IPS-15b (cell line): ENCODE data around the gene FOXP4.

Source experiments
- H3K27me3 ChIP-seq: one replicate; pipeline ENCODE4 v1.6.1; 2013; ENCODE audit warnings: low read length; ENCODE audit not compliant: control insufficient read depth, insufficient read depth
- H3K36me3 ChIP-seq: one replicate; pipeline ENCODE4 v1.6.1; 2013; ENCODE audit warnings: low read length; ENCODE audit not compliant: control insufficient read depth, insufficient read depth
- H3K4me1 ChIP-seq: one replicate; pipeline ENCODE4 v1.6.1; 2013; ENCODE audit warnings: mild to moderate bottlenecking, low read length; ENCODE audit not compliant: control insufficient read depth, insufficient read depth
- H3K4me3 ChIP-seq: one replicate; pipeline ENCODE4 v1.5.1; 2013; ENCODE audit warnings: low read depth, low read length
- H3K9ac ChIP-seq: one replicate; pipeline ENCODE4 v1.6.1; 2013; ENCODE audit warnings: low read depth, mild to moderate bottlenecking, low read length
- H3K9me3 ChIP-seq: one replicate; pipeline ENCODE4 v1.6.1; 2013; ENCODE audit warnings: mild to moderate bottlenecking, low read length; ENCODE audit not compliant: control insufficient read depth, insufficient read depth

FOXP4 gene

DNA sequence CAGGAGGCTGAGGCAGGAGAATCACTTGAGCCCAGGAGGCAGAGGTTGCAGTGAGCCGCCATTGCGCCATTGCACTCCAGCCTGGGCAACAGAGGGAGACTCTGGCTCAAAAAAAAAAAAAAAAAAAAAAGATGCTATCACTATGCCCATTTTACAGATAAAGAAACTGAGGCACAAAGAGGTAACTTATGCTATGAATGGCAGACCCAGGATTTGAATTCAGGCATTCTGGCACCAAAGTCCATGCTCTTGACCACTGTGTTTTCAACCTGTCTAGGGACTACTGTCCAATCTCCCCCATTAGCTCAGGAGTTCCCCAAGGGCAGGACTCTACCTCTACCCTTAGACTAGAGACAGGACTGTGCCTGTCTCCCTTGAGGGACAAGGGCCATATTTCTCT lies 82.9 kb downstream of the FOXP4 start:
- Histone ChIP-seq H3K36me3 (no peaks in the 10 kb centered on the region), H3K27me3 (peaks cover 10% of the 10 kb centered on the region), H3K9ac (no peak overlapping the region), H3K4me1 (no peaks in the 10 kb centered on the region), H3K4me3 (no peak overlapping the region), H3K9me3 (no peaks in the 10 kb centered on the region)

DNA sequence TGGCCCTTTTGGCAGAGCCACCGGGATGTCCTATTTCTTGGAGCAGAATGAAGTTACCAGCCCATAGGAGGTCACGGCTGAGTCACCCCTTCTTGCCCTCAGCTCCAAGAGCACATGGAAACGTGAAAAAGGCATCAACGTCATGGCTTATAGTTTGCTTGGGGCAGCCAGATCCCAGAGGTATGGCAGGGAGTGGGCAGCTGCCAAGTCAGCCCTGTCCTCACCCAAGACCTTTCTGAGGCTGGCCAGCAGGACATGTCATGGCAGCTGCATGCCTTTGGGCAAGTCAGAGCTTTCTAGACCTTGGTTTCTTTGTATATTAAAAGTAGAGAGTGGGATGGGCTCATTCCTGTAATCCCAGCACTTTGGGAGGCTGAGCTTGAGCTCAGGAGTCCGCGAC lies 83.9 kb downstream of the FOXP4 start:
- Histone ChIP-seq H3K9me3 (no peaks in the 10 kb centered on the region), H3K4me1 (no peaks in the 10 kb centered on the region), H3K4me3 (no peak overlapping the region), H3K36me3 (no peaks in the 10 kb centered on the region), H3K27me3 (peaks cover 19% of the 10 kb centered on the region), H3K9ac (no peak overlapping the region)

DNA sequence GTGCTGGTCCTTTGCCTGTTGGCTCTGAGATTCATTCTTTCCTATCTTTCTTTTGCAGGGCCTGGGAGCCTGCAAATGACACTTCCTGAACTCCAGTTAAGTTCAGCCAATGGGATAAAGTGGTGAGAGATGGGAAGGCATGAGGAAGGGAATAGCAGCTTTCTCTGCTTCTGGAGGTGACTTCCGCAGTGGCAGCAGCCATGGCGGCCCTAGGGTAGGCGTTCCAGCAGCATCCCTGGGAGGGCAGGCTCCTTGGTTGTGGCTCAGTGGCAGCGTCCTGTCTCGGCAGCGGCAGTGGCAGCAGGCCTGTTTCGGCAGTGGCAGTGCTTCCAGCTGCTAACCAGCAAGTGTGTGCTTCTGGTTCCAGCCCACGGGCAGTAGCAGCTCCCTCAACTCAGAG lies 84.8 kb downstream of the FOXP4 start:
- Histone ChIP-seq H3K4me3 (no peak overlapping the region), H3K27me3 (peaks cover 28% of the 10 kb centered on the region), H3K9ac (no peak overlapping the region), H3K9me3 (no peaks in the 10 kb centered on the region), H3K36me3 (no peaks in the 10 kb centered on the region), H3K4me1 (no peaks in the 10 kb centered on the region)

DNA sequence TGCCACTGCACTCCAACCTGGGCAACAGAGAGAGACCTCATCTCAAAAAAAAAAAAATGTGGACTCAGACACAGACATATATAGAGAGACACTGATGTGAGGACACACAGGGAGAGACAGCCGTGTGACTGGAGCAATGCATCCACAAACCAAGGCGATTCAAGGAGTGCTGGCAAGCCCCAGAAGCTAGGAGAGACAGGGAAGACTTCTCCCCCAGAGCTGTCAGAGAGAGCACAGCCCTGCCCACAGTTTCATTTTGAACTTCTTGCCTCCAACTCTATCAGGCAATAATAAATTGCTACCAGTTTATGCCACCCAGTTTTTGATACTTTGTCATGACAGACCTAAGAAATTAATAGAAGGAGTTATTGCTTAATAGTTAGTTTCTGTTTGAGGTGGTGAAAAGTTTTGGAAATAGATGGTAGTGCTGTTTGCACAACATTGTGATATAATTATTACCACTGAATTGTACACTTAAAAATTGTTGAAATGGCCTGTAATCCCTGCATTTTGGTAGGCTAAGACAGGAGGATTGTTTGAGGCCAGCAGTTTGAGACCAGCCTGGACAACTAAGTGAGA lies 87.0 kb downstream of the FOXP4 start:
- H3K27me3 ChIP-seq: peaks cover 40% of the 10 kb centered on the region
- H3K9ac ChIP-seq: no peak overlapping the region
- H3K4me1 ChIP-seq: no peaks in the 10 kb centered on the region
- no peaks in the 10 kb centered on the region for H3K36me3 ChIP-seq
- H3K9me3 ChIP-seq: no peaks in the 10 kb centered on the region
- no peak overlapping the region for H3K4me3 ChIP-seq

DNA sequence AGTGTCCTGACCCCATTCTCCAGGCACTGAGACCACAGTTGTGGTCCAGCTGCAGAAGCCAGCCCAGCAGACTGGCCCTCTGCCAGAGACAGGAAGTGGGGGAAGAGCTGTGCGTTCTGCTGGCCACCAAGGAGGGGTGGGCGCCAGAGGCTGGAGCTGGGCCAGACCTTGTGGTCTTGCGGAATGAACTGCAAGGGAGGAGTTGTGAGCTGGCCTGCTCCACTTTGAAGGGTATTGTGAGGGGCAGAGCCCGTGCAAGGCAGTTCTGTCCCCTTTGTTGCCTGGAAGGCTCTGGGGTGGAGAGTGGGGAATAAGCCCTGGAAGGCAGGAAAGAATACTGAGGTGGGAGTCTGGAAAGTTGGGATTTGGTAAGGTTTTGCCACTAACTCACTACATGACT lies 88.5 kb downstream of the FOXP4 start:
- Histone ChIP-seq H3K9ac (no peak overlapping the region), H3K9me3 (no peaks in the 10 kb centered on the region), H3K4me1 (peaks cover 4% of the 10 kb centered on the region), H3K36me3 (no peaks in the 10 kb centered on the region), H3K4me3 (no peak overlapping the region), H3K27me3 (peaks cover 44% of the 10 kb centered on the region)

DNA sequence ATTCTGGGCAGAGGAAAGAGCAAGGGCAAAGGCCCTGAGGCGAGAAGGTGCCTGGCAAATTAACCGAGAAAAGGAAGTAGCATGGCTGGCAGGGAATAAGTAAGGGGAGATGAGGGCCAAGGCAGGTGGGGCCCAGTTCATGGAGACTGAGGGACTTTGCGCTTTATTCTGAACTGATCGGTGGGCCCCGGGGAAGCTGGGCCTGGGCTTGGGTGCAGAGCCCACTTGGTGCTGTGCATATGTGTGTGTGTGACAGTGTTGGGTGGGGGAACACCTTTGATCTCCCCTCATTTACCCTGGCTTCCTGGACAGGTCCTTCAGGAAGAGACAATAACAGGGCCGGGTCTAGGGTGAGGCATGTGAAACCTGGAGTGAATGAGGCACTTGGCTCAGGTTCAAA lies 89.2 kb downstream of the FOXP4 start:
- Histone ChIP-seq H3K27me3 (peaks cover 52% of the 10 kb centered on the region), H3K36me3 (no peaks in the 10 kb centered on the region), H3K4me3 (no peak overlapping the region), H3K4me1 (peaks cover 6% of the 10 kb centered on the region), H3K9ac (no peak overlapping the region), H3K9me3 (no peaks in the 10 kb centered on the region)

DNA sequence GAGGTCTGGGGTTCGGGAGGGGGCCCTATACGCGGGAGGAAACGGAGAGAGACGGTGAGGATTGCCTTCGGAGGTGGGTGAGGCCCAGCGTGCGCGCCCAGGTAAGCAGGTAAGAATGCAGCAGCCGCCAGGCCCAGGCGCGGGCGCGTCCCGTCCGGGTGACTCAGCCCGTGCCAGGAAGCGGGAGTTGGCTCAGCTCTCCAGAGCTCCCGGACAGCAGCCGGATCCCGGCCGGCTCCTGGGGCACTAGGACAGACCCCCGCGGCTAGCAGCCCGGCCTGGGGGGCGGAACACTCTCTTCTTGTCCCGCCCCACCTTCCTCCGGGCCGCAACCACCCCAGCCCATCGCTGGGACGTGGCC lies 90.6 kb downstream of the FOXP4 start:
- Histone ChIP-seq H3K9ac (peak overlapping the region; percentile 16), H3K27me3 (peaks cover 66% of the 10 kb centered on the region)

DNA sequence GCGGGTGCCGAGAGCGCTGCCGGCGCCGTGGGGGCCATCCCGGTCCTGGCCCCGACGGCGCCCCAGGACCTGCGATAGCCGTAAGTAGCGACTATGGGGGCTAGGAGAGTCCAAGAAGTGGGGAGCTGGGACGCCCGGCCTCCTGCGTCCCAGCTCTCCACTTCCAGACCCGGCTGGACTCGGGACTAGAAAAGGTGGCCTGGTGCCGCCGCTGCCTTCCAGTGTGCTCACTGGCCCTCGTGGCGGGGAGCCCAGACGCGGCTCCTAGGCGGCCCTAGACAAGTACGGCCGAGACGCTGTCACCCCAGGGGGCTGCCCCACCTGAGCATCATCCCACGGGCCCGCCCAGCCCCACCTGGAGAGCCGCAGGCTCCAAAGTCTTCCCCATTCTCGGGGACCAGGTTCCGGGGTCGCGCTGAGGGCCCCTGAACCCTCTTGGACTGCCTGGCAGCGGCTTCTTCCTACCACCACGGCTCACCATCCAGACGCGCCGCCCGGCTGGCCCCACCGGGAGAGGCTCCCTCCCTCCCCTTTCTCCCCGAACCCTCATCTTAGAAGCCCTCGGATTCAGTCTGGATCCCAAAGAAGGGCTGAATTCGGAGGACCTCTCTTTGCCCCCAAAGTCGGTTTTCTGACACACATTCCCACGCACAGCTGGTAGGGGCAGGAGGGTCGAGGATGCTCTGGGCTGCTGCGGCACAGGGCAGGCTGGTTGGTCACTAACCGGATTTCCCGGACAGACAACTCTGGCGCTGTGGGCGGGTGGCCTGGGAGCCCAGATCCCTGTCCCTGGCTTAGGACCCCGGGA lies 91.2 kb downstream of the FOXP4 start:
- no peaks in the 10 kb centered on the region for H3K9me3 ChIP-seq
- H3K36me3 ChIP-seq: no peaks in the 10 kb centered on the region
- H3K4me3 ChIP-seq: peak overlapping the region; percentile 71
- peak overlapping the region; percentile 16 for H3K9ac ChIP-seq
- peaks cover 69% of the 10 kb centered on the region for H3K27me3 ChIP-seq
- H3K4me1 ChIP-seq: peaks cover 6% of the 10 kb centered on the region

More for the DNA sequence above, 90.6 kb downstream of the FOXP4 start:
- Histone ChIP-seq H3K9me3 (no peaks in the 10 kb centered on the region), H3K4me1 (peaks cover 6% of the 10 kb centered on the region), H3K36me3 (no peaks in the 10 kb centered on the region), H3K4me3 (peak overlapping the region; percentile 71)

DNA sequence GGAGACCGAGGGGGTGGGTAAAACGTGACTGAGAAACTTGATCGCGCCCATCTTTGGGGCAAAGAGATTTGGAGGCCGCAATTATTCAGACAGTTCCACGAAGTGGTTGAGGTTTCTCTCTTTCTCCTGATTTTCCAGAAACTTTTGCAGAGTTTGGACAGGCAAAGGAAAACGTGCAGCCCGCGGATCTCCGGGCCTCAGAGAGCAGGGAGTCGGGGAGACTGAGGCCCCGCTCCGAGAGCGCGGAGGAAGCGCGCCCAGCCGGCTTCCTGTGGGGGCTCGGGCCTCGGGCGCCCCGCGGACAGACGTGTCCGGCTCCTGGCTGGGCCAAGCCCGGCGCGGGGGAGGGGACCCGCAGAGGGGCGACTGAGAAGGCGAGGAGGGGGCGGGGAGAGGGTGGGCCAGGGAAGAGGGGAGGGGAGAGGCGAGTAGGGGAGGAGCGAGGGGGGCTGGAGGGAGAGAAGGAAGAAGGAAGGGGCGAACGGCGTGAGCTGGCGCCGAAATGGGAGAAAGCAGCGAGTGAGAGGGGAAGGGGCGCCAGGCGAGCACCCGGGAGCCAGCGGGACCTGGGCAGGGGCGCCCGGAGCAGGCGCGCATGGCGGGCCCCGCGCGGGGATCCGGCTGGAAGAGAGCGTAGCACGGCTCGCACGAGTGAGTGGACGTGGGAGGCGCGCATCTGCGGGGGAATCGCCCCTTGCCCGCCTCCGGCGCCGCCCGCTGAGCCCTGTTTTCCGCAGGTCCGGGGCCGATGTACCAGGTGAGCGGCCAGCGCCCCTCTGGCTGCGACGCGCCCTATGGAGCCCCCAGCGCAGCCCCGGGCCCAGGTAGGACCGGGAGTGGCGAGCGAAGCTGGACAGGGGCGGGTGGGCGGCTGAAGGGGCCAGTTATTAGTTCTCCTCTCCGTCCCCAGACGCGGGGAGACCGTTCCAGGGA lies 92.1 kb downstream of the FOXP4 start, which contains the start of gene MDFI:
Gene MDFI, plus strand, starts transcription at position 467 of the 933 bp plus-strand sequence. Its CDS starts 282 bp downstream, at position 749.
- peaks cover 77% of the 10 kb centered on the region for H3K27me3 ChIP-seq
- H3K9ac ChIP-seq: peak within 1 kb of the TSS; percentile 37
- peak within 1 kb of the TSS; percentile 78 for H3K4me3 ChIP-seq

DNA sequence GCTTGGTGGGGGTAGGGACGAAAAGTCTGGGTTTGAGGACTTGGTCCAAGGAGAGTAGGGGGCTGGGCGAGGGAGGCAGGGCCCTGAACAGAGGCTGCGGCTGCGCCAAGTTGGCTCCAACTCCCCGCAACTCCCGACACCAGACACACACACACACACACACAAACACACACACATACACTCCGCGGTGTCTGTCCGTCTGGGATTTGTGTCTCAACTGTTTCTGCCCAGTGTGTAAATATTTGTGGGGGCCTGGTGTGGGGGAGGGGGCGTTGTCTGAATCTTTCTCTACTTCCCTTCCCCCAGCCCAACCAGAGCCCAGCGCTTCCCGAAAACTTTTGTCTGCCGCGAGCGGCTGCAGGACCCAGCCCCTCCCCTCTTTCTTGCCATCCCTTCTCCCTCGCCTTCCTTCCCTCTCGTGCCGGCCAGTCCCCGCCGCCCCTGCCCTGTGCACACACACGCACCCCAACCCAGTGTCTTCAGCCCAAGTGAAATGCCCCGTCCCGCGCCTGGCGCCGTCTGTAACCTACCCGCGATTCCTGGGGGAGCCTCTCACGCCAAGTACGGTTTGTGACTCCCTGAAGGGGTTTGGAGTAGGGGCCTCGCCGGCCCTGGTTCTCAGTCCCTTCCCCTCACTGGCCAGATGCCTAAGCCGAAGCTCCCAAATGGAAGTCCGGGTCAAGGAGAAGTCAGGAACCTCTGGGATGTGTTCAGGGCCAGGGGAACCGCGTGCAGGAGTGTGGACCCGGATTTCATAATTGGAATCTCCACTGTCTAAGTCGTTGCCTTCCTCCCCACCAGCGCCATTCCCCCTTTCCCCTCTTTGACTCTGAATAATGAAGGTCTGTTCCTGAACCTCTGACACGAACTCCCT lies 93.0 kb downstream of the FOXP4 start:
- H3K9ac ChIP-seq: peak overlapping the region; percentile 37
- peaks cover 78% of the 10 kb centered on the region for H3K27me3 ChIP-seq

More for the DNA sequence above, 92.1 kb downstream of the FOXP4 start, which contains the start of gene MDFI:
- no peaks in the 10 kb centered on the region for H3K9me3 ChIP-seq
- no peaks in the 10 kb centered on the region for H3K36me3 ChIP-seq
- peaks cover 6% of the 10 kb centered on the region for H3K4me1 ChIP-seq

More for the DNA sequence above, 93.0 kb downstream of the FOXP4 start:
- Histone ChIP-seq H3K4me1 (peaks cover 10% of the 10 kb centered on the region), H3K9me3 (no peaks in the 10 kb centered on the region), H3K36me3 (no peaks in the 10 kb centered on the region), H3K4me3 (peak overlapping the region; percentile 78)
